GM12878 (cell line): ENCODE results near the gene DGAT2. TPM values are rescaled to one million over a fixed set of nuclear protein-coding genes. Genes with fewer than 3 reads are reported as not detected.

Source experiments
- ATAC-seq: fragments of 200-7000 bp; cut with Tn5 transposase; 3 replicates; pipeline ENCODE4 v1.9.1; 2020; ENCODE audit warnings: mild to moderate bottlenecking, moderate library complexity
- BruUV-seq: library from RNA; stranded (reverse); fragments of 400-500 nt; replicated peaks from 2 replicates; lab custom pipeline; 2021; lab: Mats Ljungman, UMichigan
- CTCF ChIA-PET: fragments of 300-600 bp; sonication (Branson Sonifier 250); formaldehyde crosslinking; extraction: SDS; loops from one replicate; lab custom pipeline; 2021; ENCODE audit warnings: inconsistent platforms; lab: Yijun Ruan, JAX
- POLR2A ChIA-PET: fragments of 350-600 bp; formaldehyde crosslinking; extraction: SDS; loops from one replicate; lab custom pipeline; 2021; ENCODE audit warnings: inconsistent platforms; lab: Charles Lee
- RAD21 ChIA-PET: fragments of 300-600 bp; sonication (Branson Sonifier 250); formaldehyde crosslinking; loops from one replicate; lab custom pipeline; 2023; ENCODE audit warnings: antibody characterized with exemption; ENCODE audit not compliant: unreplicated experiment; lab: Charles Lee
- SMC1A ChIA-PET: fragments of 300-600 bp; sonication (Branson Sonifier 250); formaldehyde crosslinking; loops from one replicate; lab custom pipeline; 2023; ENCODE audit not compliant: unreplicated experiment, uncharacterized antibody; lab: Charles Lee
- DNase-seq: peaks from one replicate; pipeline ENCODE4 v3.0.0-alpha.2; 2011; ENCODE audit warnings: low read depth, low spot score
- FAIRE-seq: peaks from 3 replicates; lab custom pipeline; 2011; peaks lifted over from hg19 to GRCh38; lab: Jason Lieb, UNC
- H2AFZ ChIP-seq: 2 replicates; pipeline ENCODE4 v1.6.0; 2011; ENCODE audit warnings: low read depth, low read length, control low read depth; ENCODE audit not compliant: control insufficient read depth
- H3K27ac ChIP-seq: 2 replicates; pipeline ENCODE4 v1.5.1; 2011; ENCODE audit warnings: control low read depth; ENCODE audit not compliant: control insufficient read depth, insufficient read depth
- H3K27me3 ChIP-seq, 2 experiments: replicated peaks in 1 of 2; 2 replicates each; pipeline versions ENCODE4 v1.6.0 to v1.6.1; 2011; ENCODE audit warnings: low read length in 1 of 2; ENCODE audit not compliant: control insufficient read depth in 2 of 2, insufficient read depth in 2 of 2
- H3K36me3 ChIP-seq, 2 experiments: 2 replicates each; pipeline ENCODE4 v1.5.1; 2011; ENCODE audit warnings: low read length in 1 of 2; ENCODE audit not compliant: control insufficient read depth in 2 of 2, insufficient read depth in 2 of 2
- H3K4me1 ChIP-seq: 2 replicates; pipeline ENCODE4 v1.6.1; 2011; ENCODE audit warnings: mild to moderate bottlenecking, low read length, moderate library complexity, mixed read lengths; ENCODE audit not compliant: control insufficient read depth, insufficient read depth
- H3K4me2 ChIP-seq: 2 replicates; pipeline ENCODE4 v1.6.0; 2011; ENCODE audit warnings: control low read depth; ENCODE audit not compliant: control insufficient read depth, insufficient read depth
- H3K4me3 ChIP-seq: fragments of 200-600 bp; sonication (generic); 2 replicates; pipeline ENCODE4 v1.5.1; 2016
- H3K79me2 ChIP-seq: 2 replicates; pipeline ENCODE4 v1.6.0; 2011; ENCODE audit warnings: low read length; ENCODE audit not compliant: control insufficient read depth, insufficient read depth
- H3K9ac ChIP-seq: 2 replicates; pipeline ENCODE4 v1.8.0; 2011; ENCODE audit warnings: low read length, control low read depth, mixed read lengths; ENCODE audit not compliant: control insufficient read depth, insufficient read depth
- H3K9me3 ChIP-seq: replicated peaks from 3 replicates; pipeline ENCODE4 v1.5.1; 2011; ENCODE audit warnings: mild to moderate bottlenecking, low read length; ENCODE audit not compliant: control insufficient read depth, insufficient read depth
- H4K20me1 ChIP-seq: 2 replicates; pipeline ENCODE4 v1.6.0; 2011; ENCODE audit not compliant: control insufficient read depth, insufficient read depth
- BMI1 ChIP-seq: fragments of 450-650 bp; IDR thresholded peaks from 2 replicates; pipeline ENCODE4 v1.6.1; 2016; ENCODE audit warnings: mild to moderate bottlenecking, moderate library complexity, borderline replicate concordance
- GATAD2B ChIP-seq: fragments of 450-650 bp; conservative IDR thresholded peaks from 2 replicates; pipeline ENCODE4 v1.6.1; 2017; ENCODE audit warnings: low read depth, mild to moderate bottlenecking, moderate library complexity
- IKZF1 ChIP-seq: fragments of 450-650 bp; conservative IDR thresholded peaks from 2 replicates; pipeline ENCODE4 v1.6.1; 2017; ENCODE audit warnings: antibody characterized with exemption, mild to moderate bottlenecking
- LARP7 ChIP-seq: fragments of 450-650 bp; IDR thresholded peaks from 2 replicates; pipeline ENCODE4 v1.6.1; 2017; ENCODE audit warnings: mild to moderate bottlenecking
- MXI1 ChIP-seq: fragments of 150-350 bp; IDR thresholded peaks from 2 replicates; pipeline ENCODE4 v1.6.1; 2011; ENCODE audit warnings: low read depth, mild to moderate bottlenecking, inconsistent platforms, low read length, improper control_type of control experiment
- POLR2A ChIP-seq: IDR thresholded peaks from 2 replicates; pipeline ENCODE4 v1.6.1; 2011; ENCODE audit warnings: low read depth, mild to moderate bottlenecking, low read length
- POLR2AphosphoS2 ChIP-seq: IDR thresholded peaks from 2 replicates; pipeline ENCODE4 v1.6.1; 2011; ENCODE audit warnings: low read depth, mild to moderate bottlenecking, low read length, improper control_type of control experiment, moderate library complexity
- RB1 ChIP-seq: fragments of 450-650 bp; formaldehyde crosslinking; IDR thresholded peaks from 2 replicates; pipeline ENCODE4 v1.6.1; 2017; ENCODE audit warnings: mild to moderate bottlenecking, borderline replicate concordance
- SMARCA5 ChIP-seq: fragments of 450-650 bp; IDR thresholded peaks from 2 replicates; pipeline ENCODE4 v1.6.1; 2017; ENCODE audit warnings: mild to moderate bottlenecking
- SRF ChIP-seq, 2 experiments: IDR thresholded peaks; 2 replicates each; pipeline ENCODE4 v1.6.1; 2011; ENCODE audit warnings: low read depth in 2 of 2, low read length in 2 of 2, mild to moderate bottlenecking in 1 of 2, moderate library complexity in 1 of 2
- SUPT20H ChIP-seq: IDR thresholded peaks from 2 replicates; pipeline ENCODE4 v1.6.1; 2011; ENCODE audit warnings: low read depth, mild to moderate bottlenecking, low read length, moderate library complexity, borderline replicate concordance; ENCODE audit not compliant: control insufficient read depth
- TAF1 ChIP-seq: IDR thresholded peaks from 2 replicates; pipeline ENCODE4 v1.6.1; 2011; ENCODE audit warnings: mild to moderate bottlenecking, low read depth, low read length, borderline replicate concordance
- WGBS: methylation state at CpG from one replicate; pipeline ENCODE4 v1.1.6; 2016; ENCODE audit warnings: low lambda C conversion rate; ENCODE audit not compliant: insufficient replicate concordance, insufficient coverage; ENCODE audit errors: missing lambda C conversion rate; 5-methylcytosine and 5-hydroxymethylcytosine counted together
- in situ Hi-C: fragments of 300-500 bp; cut with MboI; formaldehyde crosslinking; loops from 9 replicates; pipeline ENCODE4 v1.14.3; 2018; ENCODE audit warnings: mixed read lengths
- intact Hi-C: fragments of 100-400 bp; cut with micrococcal nuclease; formaldehyde crosslinking; loops from one replicate; pipeline ENCODE4 v1.14.2; 2022; ENCODE audit not compliant: unreplicated experiment
- polyA plus RNA-seq, 11 experiments: library from polyadenylated mRNA; depleted of rRNA in 4 of 11; unstranded in 6 of 11; stranded (reverse) in 5 of 11; fragments of >200 nt; fragmentation: Nextera tagmentation in 4 of 11; fragmentation: Illumina TruSeq in 1 of 11; extraction: Ambion mirVana in 4 of 11; extraction: Trizol in 1 of 11; gene quantifications; 1 replicate in 1 of 11; 2 replicates in 10 of 11; pipeline versions ENCODE4 v1.2.1 to v1.2.3, GENCODE V29; 2011 to 2016; ENCODE audit warnings: inconsistent platforms in 2 of 11, missing spikeins in 2 of 11, low read depth in 1 of 11
- total RNA-seq, 4 experiments: library from RNA; depleted of rRNA in 3 of 4; stranded (reverse); fragments of >200 nt in 3 of 4; fragmentation: Illumina TruSeq in 1 of 4; extraction: Trizol in 1 of 4; gene quantifications; 2 replicates each; pipeline versions ENCODE4 v1.2.1 to v1.2.3, GENCODE V29; 2013 to 2021

DGAT2 gene
- total and polyA plus RNA-seq, 10 of the 15 experiments (the other 5 are each of a cell fraction or from before 2014, with no cell fraction given): 5.1 to 25.9 (median 17.6) TPM

DNA sequence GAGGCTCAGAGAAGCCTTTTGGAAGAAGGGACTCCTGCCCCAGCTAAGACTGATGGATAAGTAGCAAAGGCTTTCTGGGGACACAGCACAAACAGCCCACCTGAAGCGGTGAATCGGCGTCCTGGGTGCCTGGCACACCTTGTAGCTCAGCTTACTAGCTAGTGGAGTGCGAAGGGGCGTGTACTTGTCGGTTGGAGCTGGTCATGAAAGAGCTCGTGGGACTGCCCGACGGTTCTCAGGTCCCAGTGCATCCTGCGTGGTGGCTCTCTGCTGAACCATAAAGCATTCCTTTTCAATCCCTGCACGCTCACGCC lies 45.7 kb downstream of the DGAT2 start:
- SMC1A ChIA-PET: interaction anchor here (0.7 to 6.5 kb wide), 10 partner anchors 10 to 338 kb away, joined by 3 to 111 read pairs (median 6); no protein-coding TSS in a partner anchor
- Histone ChIP-seq H3K36me3 (no peaks in the 10 kb centered on the region), H3K4me1 (peaks cover 41% of the 10 kb centered on the region), H3K27ac (peak overlapping the region; percentile 94), H3K4me3 (peak overlapping the region; percentile 77), H3K27me3 (no peaks in the 10 kb centered on the region), H3K9me3 (no peaks in the 10 kb centered on the region), H2AFZ (peak overlapping the region; percentile 73), H4K20me1 (no peaks in the 10 kb centered on the region), H3K79me2 (peaks cover 76% of the 10 kb centered on the region), H3K9ac (peak overlapping the region; percentile 73), H3K4me2 (peak overlapping the region; percentile 93)
- RAD21 ChIA-PET: interaction anchor here (0.9 to 10.4 kb wide), 7 partner anchors 11 to 91 kb away, joined by 3 to 111 read pairs (median 24); no protein-coding TSS in a partner anchor
- DNase-seq (no peak), ATAC-seq (peak; percentile 45), FAIRE-seq (no peak)
- in situ Hi-C loops (no loop called here), intact Hi-C loops (loop anchor here (10.0 kb wide), 1 partner anchor 1820 kb away; no protein-coding TSS in a partner anchor)
- TF ChIP-seq POLR2A (0 out of 2 replicates have a peak, but pooled peaks have one; percentile 8), IKZF1 (peak; percentile 21; the same call in 1 of the 2 replicates), SUPT20H (no peak), BMI1 (no peak), SMARCA5 (peak; percentile 16; the same call in 1 of the 2 replicates), LARP7 (peak; percentile 60; the same call in 1 of the 2 replicates), TAF1 (0 out of 2 replicates have a peak, but pooled peaks have one; percentile 28), MXI1 (peak; percentile 90; the same call in 1 of the 2 replicates), SRF (IDR thresholded peaks at IDR 0.05; ENCODE audit: low read depth in 2 of 2, low read length in 2 of 2) (no peak), RB1 (no peak), POLR2AphosphoS2 (0 out of 2 replicates have a peak, but pooled peaks have one; percentile 16), GATAD2B (peak; percentile 48; the same call in 1 of the 2 replicates)
- POLR2A ChIA-PET: interaction anchor here (0.6 to 8.7 kb wide), 8 partner anchors 11 to 1652 kb away, joined by 3 to 173 read pairs (median 4); no protein-coding TSS in a partner anchor
- no TSS peak for BruUV-seq
- WGBS: 6% methylated on average over 12 of the region's 12 CpGs
- CTCF ChIA-PET: interaction anchor here (0.6 to 13.1 kb wide), 10 partner anchors 10 to 338 kb away, joined by 3 to 183 read pairs (median 6); no protein-coding TSS in a partner anchor
